22Rv1 (cell line): ENCODE data around the gene NLK.

Source experiments
- ZFX ChIP-seq: fragments of 450-650 bp; IDR thresholded peaks from 2 replicates; pipeline ENCODE4 v1.6.1; 2017; ENCODE audit warnings: antibody characterized with exemption, borderline replicate concordance
- TF ChIP-seq, protein P1 (sequence below): fragments of 450-650 bp; IDR thresholded peaks from 2 replicates; pipeline ENCODE4 v1.5.1; 2017; ENCODE audit warnings: mild to moderate bottlenecking

DNA sequence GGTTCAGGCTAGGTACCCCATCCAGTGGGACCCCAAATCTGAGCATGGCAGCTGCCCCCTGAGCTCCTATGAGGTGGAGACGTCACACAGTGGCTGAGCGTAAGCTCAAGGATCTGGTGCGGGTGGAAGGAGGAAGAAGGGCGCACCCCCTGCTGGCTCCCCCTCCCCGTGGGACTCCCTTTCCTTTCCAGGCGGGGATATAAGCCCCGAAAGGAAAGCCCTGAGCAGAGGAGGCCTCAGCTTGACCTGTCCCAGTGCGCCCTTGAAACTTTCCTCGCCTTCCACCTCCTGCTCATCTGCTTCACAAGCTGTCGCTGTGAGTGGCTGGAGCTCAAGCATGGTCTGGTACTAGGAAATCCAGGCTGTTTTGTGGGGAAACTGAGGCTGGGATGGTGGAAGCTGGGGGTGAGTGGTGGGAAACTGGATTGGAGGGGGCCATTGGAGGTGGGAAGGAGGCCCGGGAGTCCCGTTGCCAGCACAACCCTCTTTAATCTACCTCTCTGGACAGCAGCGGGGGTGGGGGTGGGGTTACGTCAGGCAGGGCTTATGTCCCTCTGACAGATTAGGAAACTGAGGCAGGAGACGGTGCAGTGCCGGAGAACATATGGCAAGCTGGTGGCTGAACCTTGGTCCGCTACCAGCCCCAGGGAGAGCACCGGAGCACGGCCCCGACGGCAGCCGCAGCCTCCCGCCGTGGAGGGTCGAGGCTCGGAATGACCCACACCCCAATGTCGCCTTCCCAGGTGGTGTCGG lies 184.3 kb downstream of the NLK start:
- TF ChIP-seq, protein P1, sequence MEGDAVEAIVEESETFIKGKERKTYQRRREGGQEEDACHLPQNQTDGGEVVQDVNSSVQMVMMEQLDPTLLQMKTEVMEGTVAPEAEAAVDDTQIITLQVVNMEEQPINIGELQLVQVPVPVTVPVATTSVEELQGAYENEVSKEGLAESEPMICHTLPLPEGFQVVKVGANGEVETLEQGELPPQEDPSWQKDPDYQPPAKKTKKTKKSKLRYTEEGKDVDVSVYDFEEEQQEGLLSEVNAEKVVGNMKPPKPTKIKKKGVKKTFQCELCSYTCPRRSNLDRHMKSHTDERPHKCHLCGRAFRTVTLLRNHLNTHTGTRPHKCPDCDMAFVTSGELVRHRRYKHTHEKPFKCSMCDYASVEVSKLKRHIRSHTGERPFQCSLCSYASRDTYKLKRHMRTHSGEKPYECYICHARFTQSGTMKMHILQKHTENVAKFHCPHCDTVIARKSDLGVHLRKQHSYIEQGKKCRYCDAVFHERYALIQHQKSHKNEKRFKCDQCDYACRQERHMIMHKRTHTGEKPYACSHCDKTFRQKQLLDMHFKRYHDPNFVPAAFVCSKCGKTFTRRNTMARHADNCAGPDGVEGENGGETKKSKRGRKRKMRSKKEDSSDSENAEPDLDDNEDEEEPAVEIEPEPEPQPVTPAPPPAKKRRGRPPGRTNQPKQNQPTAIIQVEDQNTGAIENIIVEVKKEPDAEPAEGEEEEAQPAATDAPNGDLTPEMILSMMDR: no peak
- TF ChIP-seq ZFX: no peak
